BLaER1 (cell line): ENCODE data around the gene GOLGA8H.
"Not testable (repeated sequence)": the region's sequence is repeated elsewhere in the genome, so short reads cannot be mapped to it uniquely, and the experiment has no call there.

Source experiments
- H3K27ac ChIP-seq: shearing (Covaris generic); formaldehyde crosslinking; 2 replicates; pipeline ENCODE4 v1.8.1; 2022
- H3K27me3 ChIP-seq: shearing (Covaris generic); formaldehyde crosslinking; 2 replicates; pipeline ENCODE4 v1.8.1; 2022
- H3K36me3 ChIP-seq: shearing (Covaris generic); formaldehyde crosslinking; 2 replicates; pipeline ENCODE4 v1.8.1; 2022
- H3K4me1 ChIP-seq: shearing (Covaris generic); formaldehyde crosslinking; 2 replicates; pipeline ENCODE4 v1.8.1; 2022
- H3K4me2 ChIP-seq: shearing (Covaris generic); formaldehyde crosslinking; 2 replicates; pipeline ENCODE4 v1.8.1; 2022
- H3K4me3 ChIP-seq: shearing (Covaris generic); formaldehyde crosslinking; 2 replicates; pipeline ENCODE4 v1.8.1; 2022
- H3K9ac ChIP-seq: shearing (Covaris generic); formaldehyde crosslinking; 2 replicates; pipeline ENCODE4 v1.8.1; 2022
- H3K9me3 ChIP-seq: shearing (Covaris generic); formaldehyde crosslinking; 2 replicates; pipeline ENCODE4 v1.8.1; 2022
- H4K20me1 ChIP-seq: shearing (Covaris generic); formaldehyde crosslinking; 2 replicates; pipeline ENCODE4 v1.8.1; 2022
- Cebpa-rat ChIP-seq: shearing (Covaris generic); IDR thresholded peaks from 2 replicates; pipeline ENCODE4 v1.8.1; 2022

The GOLGA8H gene

DNA sequence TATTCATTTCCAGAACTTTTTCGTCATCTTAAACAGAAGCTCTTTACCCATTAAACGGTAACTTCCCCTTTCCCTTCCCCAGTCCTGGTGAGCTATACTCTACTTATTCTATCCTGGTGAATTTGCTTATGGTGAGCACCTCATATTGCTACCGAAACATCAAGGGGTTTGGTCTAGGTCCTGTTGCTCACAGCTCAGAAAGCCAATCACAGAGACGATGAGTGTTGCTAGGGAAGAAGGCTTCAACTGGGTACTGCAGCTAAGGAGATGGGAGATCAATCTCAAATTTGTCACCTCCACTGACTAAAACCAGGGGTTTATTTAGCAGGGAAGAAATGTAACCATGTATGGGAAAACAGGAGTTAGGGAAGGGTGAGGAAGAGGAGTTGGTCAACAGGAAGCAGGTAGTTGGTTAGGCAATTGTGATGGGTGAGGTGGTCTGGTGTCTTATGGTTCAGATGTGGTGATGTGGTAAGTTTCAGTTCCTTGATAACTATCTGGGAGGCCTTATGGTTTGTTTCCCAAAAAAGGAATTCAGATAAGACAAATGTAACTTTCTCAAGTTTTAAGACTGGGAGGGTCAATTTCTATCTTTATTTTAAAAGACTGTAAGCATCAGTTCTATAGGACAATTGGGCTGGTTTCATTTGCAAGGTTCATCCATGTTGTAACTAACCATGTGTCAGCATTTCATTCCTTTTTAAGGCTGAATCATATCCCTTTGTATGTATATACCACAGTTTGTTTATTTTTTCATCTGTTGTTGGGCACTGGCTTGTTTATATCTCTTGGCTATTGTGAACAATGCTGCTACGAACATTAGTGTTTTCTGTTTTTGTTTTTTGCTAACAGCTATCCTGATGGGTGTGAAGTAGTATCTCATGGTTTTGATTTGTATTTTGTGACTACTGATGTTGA is 46.4 kb downstream of the GOLGA8H start:
- Histone ChIP-seq H3K36me3 (peaks cover 62% of the 10 kb centered on the region), H3K4me3 (no peak overlapping the region), H4K20me1 (peaks cover 5% of the 10 kb centered on the region; the same call in 1 of the 2 replicates), H3K27me3 (no peaks in the 10 kb centered on the region), H3K4me1 (peaks cover 22% of the 10 kb centered on the region), H3K9ac (no peak overlapping the region), H3K4me2 (peak overlapping the region; percentile 60), H3K27ac (0 out of 2 replicates have a peak overlapping the region, but pooled peaks have one; percentile 5), H3K9me3 (no peaks in the 10 kb centered on the region)
- no peak for TF ChIP-seq Cebpa-rat

DNA sequence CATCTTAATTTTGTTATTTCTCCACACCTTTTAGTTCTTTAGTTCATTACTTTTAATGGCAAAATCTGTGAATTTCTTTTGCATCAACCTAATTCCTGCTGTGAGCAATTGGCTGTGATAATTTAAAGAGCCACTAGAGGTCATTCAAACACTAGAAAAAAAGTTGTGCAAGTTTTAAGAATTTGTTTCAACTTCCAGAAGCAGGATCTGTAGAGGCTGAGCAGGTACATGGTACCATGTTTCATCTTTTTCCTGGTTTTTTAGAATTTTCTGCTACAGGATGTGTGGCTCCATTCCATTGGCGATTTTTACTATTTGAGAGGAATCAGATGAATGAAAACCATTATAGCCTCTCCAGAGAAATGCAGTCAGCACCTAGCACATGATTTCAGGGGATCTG is 57.3 kb downstream of the GOLGA8H start:
- H3K9ac ChIP-seq, H3K27ac ChIP-seq, H3K9me3 ChIP-seq, H3K4me1 ChIP-seq, H3K4me2 ChIP-seq, H3K4me3 ChIP-seq, H3K27me3 ChIP-seq, H4K20me1 ChIP-seq: not testable (repeated sequence)
- H3K36me3 ChIP-seq: peaks cover 68% of the 10 kb centered on the region
